KMS-11 (cell line): Measurements from ENCODE around the gene RTP5.

Experiments
- H2AFZ ChIP-seq: fragments of 200-600 bp; sonication (generic); 2 replicates; pipeline ENCODE4 v1.6.1; 2016; ENCODE audit warnings: antibody characterized with exemption, mixed run types, low read depth
- H3K27ac ChIP-seq: fragments of 200-600 bp; sonication (generic); 2 replicates; pipeline ENCODE4 v1.6.1; 2016; ENCODE audit warnings: mild to moderate bottlenecking, mixed run types
- H3K27me3 ChIP-seq: fragments of 200-600 bp; sonication (generic); 2 replicates; pipeline ENCODE4 v1.6.1; 2017; ENCODE audit warnings: mild to moderate bottlenecking, low read depth, mixed run types, moderate library complexity; ENCODE audit not compliant: insufficient read depth
- H3K36me3 ChIP-seq: fragments of 200-600 bp; sonication (generic); 2 replicates; pipeline ENCODE4 v1.6.1; 2017; ENCODE audit warnings: mild to moderate bottlenecking, mixed run types; ENCODE audit not compliant: insufficient read depth
- H3K4me1 ChIP-seq: fragments of 200-600 bp; sonication (generic); 2 replicates; pipeline ENCODE4 v1.6.1; 2016; ENCODE audit warnings: mild to moderate bottlenecking, low read depth, mixed run types; ENCODE audit not compliant: poor library complexity, severe bottlenecking
- H3K4me2 ChIP-seq: fragments of 200-600 bp; sonication (generic); 2 replicates; pipeline ENCODE4 v1.7.0; 2016; ENCODE audit warnings: mild to moderate bottlenecking, mixed run types
- H3K4me3 ChIP-seq: fragments of 200-600 bp; sonication (generic); IDR thresholded peaks from 2 replicates; pipeline ENCODE4 v1.6.1; 2017; ENCODE audit warnings: low read depth, low read length, mixed read lengths; ENCODE audit not compliant: insufficient read depth
- H3K79me2 ChIP-seq: fragments of 200-600 bp; sonication (generic); 2 replicates; pipeline ENCODE4 v1.6.1; 2016; ENCODE audit warnings: low read depth, mixed run types; ENCODE audit not compliant: insufficient read depth
- H3K9ac ChIP-seq: fragments of 200-600 bp; sonication (generic); 2 replicates; pipeline ENCODE4 v1.6.1; 2016; ENCODE audit warnings: mild to moderate bottlenecking, mixed run types
- H4K20me1 ChIP-seq: fragments of 200-600 bp; sonication (generic); 2 replicates; pipeline ENCODE4 v1.6.1; 2016; ENCODE audit warnings: mild to moderate bottlenecking, mixed run types; ENCODE audit not compliant: insufficient read depth
- CTCF ChIP-seq: fragments of 200-600 bp; sonication (generic); conservative IDR thresholded peaks from 2 replicates; pipeline ENCODE4 v1.6.1; 2017; ENCODE audit warnings: low read depth, mild to moderate bottlenecking, antibody characterized with exemption, low read length, moderate library complexity, mixed read lengths

The RTP5 gene

GRCh38 chr2:241877197-241877685 lies 7.7 kb downstream of the RTP5 start:
- Histone ChIP-seq H2AFZ (no peak overlapping the region), H3K4me2 (no peak overlapping the region)

GRCh38 chr2:241877989-241878970 lies 8.8 kb downstream of the RTP5 start:
- Histone ChIP-seq H4K20me1 (no peaks in the 10 kb centered on the region), H3K27ac (no peak overlapping the region), H3K4me3 (no peak overlapping the region), H3K27me3 (peaks cover 4% of the 10 kb centered on the region; the same call in 1 of the 2 replicates), H3K4me1 (peaks cover 17% of the 10 kb centered on the region), H3K79me2 (no peaks in the 10 kb centered on the region), H3K36me3 (no peaks in the 10 kb centered on the region), H3K9ac (no peak overlapping the region), H2AFZ (no peak overlapping the region), H3K4me2 (no peak overlapping the region)
- TF ChIP-seq CTCF: peak; percentile 57

More at GRCh38 chr2:241877197-241877685, 7.7 kb downstream of the RTP5 start:
- Histone ChIP-seq H3K9ac (no peak overlapping the region), H3K4me3 (no peak overlapping the region), H3K27ac (no peak overlapping the region), H3K79me2 (no peaks in the 10 kb centered on the region), H3K36me3 (no peaks in the 10 kb centered on the region), H4K20me1 (no peaks in the 10 kb centered on the region), H3K27me3 (peaks cover 4% of the 10 kb centered on the region; the same call in 1 of the 2 replicates), H3K4me1 (peaks cover 8% of the 10 kb centered on the region)
- TF ChIP-seq CTCF: no peak

- no peak for TF ChIP-seq CTCF
- H3K4me2 ChIP-seq: no peak overlapping the region
- H3K9ac ChIP-seq: no peak overlapping the region
Observed at GRCh38 chr2:241879326-241879725, 9.8 kb downstream of the RTP5 start.

GRCh38 chr2:241880311-241881073 lies 11.0 kb downstream of the RTP5 start:
- Histone ChIP-seq H2AFZ (peak overlapping the region; percentile 82), H3K9ac (peak overlapping the region; percentile 21; the same call in 1 of the 2 replicates), H3K4me1 (peaks cover 18% of the 10 kb centered on the region), H3K4me3 (peak overlapping the region; percentile 31), H3K27ac (peak overlapping the region; percentile 48; the same call in 1 of the 2 replicates), H3K79me2 (no peaks in the 10 kb centered on the region), H4K20me1 (no peaks in the 10 kb centered on the region), H3K4me2 (peak overlapping the region; percentile 84), H3K36me3 (no peaks in the 10 kb centered on the region), H3K27me3 (no peaks in the 10 kb centered on the region)
- no peak for TF ChIP-seq CTCF

More at GRCh38 chr2:241879326-241879725, 9.8 kb downstream of the RTP5 start:
- Histone ChIP-seq H3K4me3 (no peak overlapping the region), H3K27ac (no peak overlapping the region), H2AFZ (no peak overlapping the region), H4K20me1 (no peaks in the 10 kb centered on the region), H3K27me3 (0 out of 2 replicates have a peak, but pooled peaks cover 3% of the 10 kb centered on the region), H3K36me3 (no peaks in the 10 kb centered on the region), H3K4me1 (peaks cover 18% of the 10 kb centered on the region), H3K79me2 (no peaks in the 10 kb centered on the region)
